ENCODE measurements around the gene CPPED1.

The CPPED1 gene

DNA sequence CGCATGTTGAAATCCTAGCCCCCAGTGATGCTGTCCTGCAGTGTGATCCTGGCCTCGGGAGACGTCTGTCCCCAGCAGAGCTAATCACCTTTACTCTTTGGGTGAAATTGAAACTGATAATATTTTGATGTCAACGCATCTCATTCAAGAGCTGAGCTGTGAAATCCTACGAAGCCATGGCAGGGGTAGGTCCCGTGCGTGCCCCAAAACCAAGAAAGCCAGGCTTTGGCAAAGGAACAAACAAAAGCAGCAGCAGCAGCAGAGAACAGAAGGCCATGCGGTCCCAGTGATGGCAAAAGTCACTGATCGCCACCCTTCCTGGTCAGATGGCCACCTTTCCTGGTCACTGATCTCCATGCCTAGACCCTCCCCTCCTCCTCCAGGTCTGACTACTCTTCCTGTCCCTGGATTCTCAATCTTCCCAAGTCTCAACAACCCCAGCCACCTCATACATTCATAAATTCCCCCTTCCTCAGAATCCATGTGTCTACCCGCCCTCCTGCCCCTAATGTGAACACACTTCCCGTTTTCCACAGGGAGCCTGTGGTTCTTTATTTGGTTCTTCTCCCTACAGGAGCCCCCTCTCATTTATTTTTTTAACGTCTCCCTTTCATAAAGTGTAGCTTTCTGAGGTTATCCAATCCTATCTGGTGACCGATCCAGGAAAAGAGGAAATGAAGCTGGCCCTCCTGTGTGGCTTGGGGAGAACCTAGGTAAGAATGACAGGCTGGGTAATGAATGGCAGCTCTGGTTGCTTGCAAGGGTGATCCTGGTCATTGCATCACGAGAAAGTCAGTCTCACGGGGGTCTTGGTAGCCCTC, 50.3 kb downstream of the CPPED1 start:
- no peak for DNase-seq (ENCODE audit: extremely low spot score)
- TF ChIP-seq FOXK2 (IDR thresholded peaks at IDR 0.05) (no peak), LEF1 (IDR thresholded peaks at IDR 0.05; ENCODE audit: borderline replicate concordance) (no peak), TARDBP (IDR thresholded peaks at IDR 0.05) (no peak), FOXM1 (IDR thresholded peaks at IDR 0.05; ENCODE audit: borderline replicate concordance) (no peak), BHLHE40 (IDR thresholded peaks at IDR 0.05; ENCODE audit: borderline replicate concordance) (no peak), SUZ12 (IDR thresholded peaks at IDR 0.05) (no peak), HDGF (IDR thresholded peaks at IDR 0.05; ENCODE audit: borderline replicate concordance) (no peak), CTBP1 (IDR thresholded peaks at IDR 0.05; ENCODE audit: borderline replicate concordance) (no peak), ZNF384 (IDR thresholded peaks at IDR 0.05) (no peak), FOXA1 (IDR thresholded peaks at IDR 0.05) (no peak), L3MBTL2 (conservative IDR thresholded peaks at IDR 0.05) (no peak), SP1 (IDR thresholded peaks at IDR 0.05) (no peak), NFRKB (IDR thresholded peaks at IDR 0.05) (no peak), ELF4 (IDR thresholded peaks at IDR 0.05) (no peak)
- TF ChIP-seq, protein P1, sequence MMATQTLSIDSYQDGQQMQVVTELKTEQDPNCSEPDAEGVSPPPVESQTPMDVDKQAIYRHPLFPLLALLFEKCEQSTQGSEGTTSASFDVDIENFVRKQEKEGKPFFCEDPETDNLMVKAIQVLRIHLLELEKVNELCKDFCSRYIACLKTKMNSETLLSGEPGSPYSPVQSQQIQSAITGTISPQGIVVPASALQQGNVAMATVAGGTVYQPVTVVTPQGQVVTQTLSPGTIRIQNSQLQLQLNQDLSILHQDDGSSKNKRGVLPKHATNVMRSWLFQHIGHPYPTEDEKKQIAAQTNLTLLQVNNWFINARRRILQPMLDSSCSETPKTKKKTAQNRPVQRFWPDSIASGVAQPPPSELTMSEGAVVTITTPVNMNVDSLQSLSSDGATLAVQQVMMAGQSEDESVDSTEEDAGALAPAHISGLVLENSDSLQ (IDR thresholded peaks at IDR 0.05), result no peak
- ChIA-PET CTCF (no interaction called here), POLR2A (no interaction called here)

DNA sequence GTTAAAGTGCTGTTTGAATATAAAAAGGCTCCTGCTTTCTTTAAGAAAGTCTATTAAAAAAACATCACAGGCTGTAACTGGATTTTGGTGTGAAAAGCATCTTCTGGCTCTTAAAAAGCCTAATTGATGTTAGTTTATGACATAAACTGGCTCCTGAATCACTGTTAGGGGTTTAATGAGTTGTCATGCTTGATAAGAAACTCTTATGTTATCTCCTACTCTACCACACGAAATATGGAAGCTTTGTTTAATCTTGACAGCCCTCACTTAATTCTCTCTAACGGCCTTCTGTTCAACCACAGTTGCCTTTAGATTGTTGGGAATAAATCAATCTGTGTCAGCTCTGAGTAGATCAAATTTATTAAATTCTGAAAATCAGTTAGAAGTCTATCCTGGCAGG, 51.5 kb downstream of the CPPED1 start:
- CTCF ChIA-PET, result no interaction called here
- TF ChIP-seq L3MBTL2 (conservative IDR thresholded peaks at IDR 0.05), result no peak
- DNase-seq (ENCODE audit: extremely low spot score), result no peak
- POLR2A ChIA-PET, result interaction anchor here (0.8 kb wide), 1 partner anchor 298 kb away, joined by 3 read pairs; no protein-coding TSS in a partner anchor

- DNase-seq (ENCODE audit: extremely low spot score), result no peak
- ChIA-PET CTCF (no interaction called here), POLR2A (no interaction called here)
- TF ChIP-seq SUZ12 (IDR thresholded peaks at IDR 0.05) (no peak), FOXA1 (IDR thresholded peaks at IDR 0.05) (no peak), ELF4 (IDR thresholded peaks at IDR 0.05) (no peak), BHLHE40 (IDR thresholded peaks at IDR 0.05; ENCODE audit: borderline replicate concordance) (no peak), TARDBP (IDR thresholded peaks at IDR 0.05) (no peak), ARNT (IDR thresholded peaks at IDR 0.05) (no peak), HDGF (IDR thresholded peaks at IDR 0.05; ENCODE audit: borderline replicate concordance) (no peak), ZNF384 (IDR thresholded peaks at IDR 0.05) (no peak), L3MBTL2 (conservative IDR thresholded peaks at IDR 0.05) (no peak), NFRKB (IDR thresholded peaks at IDR 0.05) (no peak), LEF1 (IDR thresholded peaks at IDR 0.05; ENCODE audit: borderline replicate concordance) (no peak), FOXM1 (IDR thresholded peaks at IDR 0.05; ENCODE audit: borderline replicate concordance) (no peak), SP1 (IDR thresholded peaks at IDR 0.05) (no peak), FOXK2 (IDR thresholded peaks at IDR 0.05) (no peak), CTBP1 (IDR thresholded peaks at IDR 0.05; ENCODE audit: borderline replicate concordance) (no peak)
- TF ChIP-seq, protein P1 (IDR thresholded peaks at IDR 0.05), result no peak
These were observed 53.2 kb downstream of the CPPED1 start for GRCh38 chr16:12750554-12750918.

- ChIA-PET CTCF (no interaction called here), POLR2A (interaction anchor here (0.7 to 1.2 kb wide), 2 partner anchors 28 to 252 kb away, joined by 3 read pairs; no protein-coding TSS in a partner anchor)
- no peak for DNase-seq (ENCODE audit: extremely low spot score)
- TF ChIP-seq FOXM1 (IDR thresholded peaks at IDR 0.05; ENCODE audit: borderline replicate concordance), result no peak
- TF ChIP-seq, protein P1 (IDR thresholded peaks at IDR 0.05), result no peak
- TF ChIP-seq TARDBP (IDR thresholded peaks at IDR 0.05), result no peak
- TF ChIP-seq ELF4 (IDR thresholded peaks at IDR 0.05), result no peak
- TF ChIP-seq SP1 (IDR thresholded peaks at IDR 0.05), result no peak
- no peak for TF ChIP-seq NFRKB (IDR thresholded peaks at IDR 0.05)
These were observed 54.6 kb downstream of the CPPED1 start for GRCh38 chr16:12749076-12749475.

DNA sequence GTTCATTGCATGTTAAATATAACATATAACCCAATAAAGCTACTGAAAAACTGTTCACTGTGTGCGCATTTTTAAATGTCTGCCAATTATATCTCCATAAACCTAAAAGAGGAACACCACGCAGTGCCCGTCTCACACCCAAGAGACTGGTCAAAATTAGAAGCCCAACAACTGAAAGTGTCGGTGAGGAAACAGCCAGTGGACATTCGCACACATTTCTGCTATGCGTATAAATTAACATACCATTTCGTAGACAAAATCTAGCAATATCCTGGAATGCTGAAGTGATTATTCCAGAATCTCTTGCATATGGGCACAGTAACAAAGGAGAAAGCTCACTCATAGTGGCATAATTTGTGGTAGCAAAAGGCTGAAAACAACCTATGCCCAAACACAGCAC, 55.9 kb downstream of the CPPED1 start:
- ChIA-PET POLR2A (no interaction called here), CTCF (no interaction called here)
- TF ChIP-seq L3MBTL2 (conservative IDR thresholded peaks at IDR 0.05), result no peak
- no peak for DNase-seq (ENCODE audit: extremely low spot score)

GRCh38 chr16:12747261-12747660, 56.4 kb downstream of the CPPED1 start:
- ChIA-PET CTCF (no interaction called here), POLR2A (no interaction called here)
- no peak for DNase-seq (ENCODE audit: extremely low spot score)
- TF ChIP-seq SUZ12 (IDR thresholded peaks at IDR 0.05) (no peak), SP1 (IDR thresholded peaks at IDR 0.05) (no peak)
- TF ChIP-seq, protein P1 (IDR thresholded peaks at IDR 0.05), result no peak

Measured in HEK293T (cell line).